GM12878 (cell line): ENCODE results near the gene MYO10. TPM values are rescaled to one million over a fixed set of nuclear protein-coding genes. Genes with fewer than 3 reads are reported as not detected.

Experiments used
- ATAC-seq: fragments of 200-7000 bp; cut with Tn5 transposase; 3 replicates; pipeline ENCODE4 v1.9.1; 2020; ENCODE audit warnings: mild to moderate bottlenecking, moderate library complexity
- BruUV-seq: library from RNA; stranded (reverse); fragments of 400-500 nt; replicated peaks from 2 replicates; lab custom pipeline; 2021; lab: Mats Ljungman, UMichigan
- CTCF ChIA-PET: fragments of 300-600 bp; sonication (Branson Sonifier 250); formaldehyde crosslinking; extraction: SDS; loops from one replicate; lab custom pipeline; 2021; ENCODE audit warnings: inconsistent platforms; lab: Yijun Ruan, JAX
- POLR2A ChIA-PET: fragments of 350-600 bp; formaldehyde crosslinking; extraction: SDS; loops from one replicate; lab custom pipeline; 2021; ENCODE audit warnings: inconsistent platforms; lab: Charles Lee
- RAD21 ChIA-PET: fragments of 300-600 bp; sonication (Branson Sonifier 250); formaldehyde crosslinking; loops from one replicate; lab custom pipeline; 2023; ENCODE audit warnings: antibody characterized with exemption; ENCODE audit not compliant: unreplicated experiment; lab: Charles Lee
- SMC1A ChIA-PET: fragments of 300-600 bp; sonication (Branson Sonifier 250); formaldehyde crosslinking; loops from one replicate; lab custom pipeline; 2023; ENCODE audit not compliant: unreplicated experiment, uncharacterized antibody; lab: Charles Lee
- DNase-seq: peaks from one replicate; pipeline ENCODE4 v3.0.0-alpha.2; 2011; ENCODE audit warnings: low read depth, low spot score
- FAIRE-seq: peaks from 3 replicates; lab custom pipeline; 2011; peaks lifted over from hg19 to GRCh38; lab: Jason Lieb, UNC
- H2AFZ ChIP-seq: 2 replicates; pipeline ENCODE4 v1.6.0; 2011; ENCODE audit warnings: low read depth, low read length, control low read depth; ENCODE audit not compliant: control insufficient read depth
- H3K27ac ChIP-seq: 2 replicates; pipeline ENCODE4 v1.5.1; 2011; ENCODE audit warnings: control low read depth; ENCODE audit not compliant: control insufficient read depth, insufficient read depth
- H3K27me3 ChIP-seq, 2 experiments: replicated peaks in 1 of 2; 2 replicates each; pipeline versions ENCODE4 v1.6.0 to v1.6.1; 2011; ENCODE audit warnings: low read length in 1 of 2; ENCODE audit not compliant: control insufficient read depth in 2 of 2, insufficient read depth in 2 of 2
- H3K36me3 ChIP-seq, 2 experiments: 2 replicates each; pipeline ENCODE4 v1.5.1; 2011; ENCODE audit warnings: low read length in 1 of 2; ENCODE audit not compliant: control insufficient read depth in 2 of 2, insufficient read depth in 2 of 2
- H3K4me1 ChIP-seq: 2 replicates; pipeline ENCODE4 v1.6.1; 2011; ENCODE audit warnings: mild to moderate bottlenecking, low read length, moderate library complexity, mixed read lengths; ENCODE audit not compliant: control insufficient read depth, insufficient read depth
- H3K4me2 ChIP-seq: 2 replicates; pipeline ENCODE4 v1.6.0; 2011; ENCODE audit warnings: control low read depth; ENCODE audit not compliant: control insufficient read depth, insufficient read depth
- H3K4me3 ChIP-seq: fragments of 200-600 bp; sonication (generic); 2 replicates; pipeline ENCODE4 v1.5.1; 2016
- H3K79me2 ChIP-seq: 2 replicates; pipeline ENCODE4 v1.6.0; 2011; ENCODE audit warnings: low read length; ENCODE audit not compliant: control insufficient read depth, insufficient read depth
- H3K9ac ChIP-seq: 2 replicates; pipeline ENCODE4 v1.8.0; 2011; ENCODE audit warnings: low read length, control low read depth, mixed read lengths; ENCODE audit not compliant: control insufficient read depth, insufficient read depth
- H3K9me3 ChIP-seq: replicated peaks from 3 replicates; pipeline ENCODE4 v1.5.1; 2011; ENCODE audit warnings: mild to moderate bottlenecking, low read length; ENCODE audit not compliant: control insufficient read depth, insufficient read depth
- H4K20me1 ChIP-seq: 2 replicates; pipeline ENCODE4 v1.6.0; 2011; ENCODE audit not compliant: control insufficient read depth, insufficient read depth
- CBX3 ChIP-seq: fragments of 200-600 bp; sonication (generic); IDR thresholded peaks from 2 replicates; pipeline ENCODE4 v1.6.1; 2016; ENCODE audit warnings: low read depth, borderline replicate concordance
- CREB1 ChIP-seq: IDR thresholded peaks from 2 replicates; pipeline ENCODE4 v1.6.1; 2012; ENCODE audit warnings: low read depth, mild to moderate bottlenecking, inconsistent platforms
- E2F8 ChIP-seq: fragments of 450-650 bp; IDR thresholded peaks from 2 replicates; pipeline ENCODE4 v1.6.1; 2018; ENCODE audit warnings: mild to moderate bottlenecking, low read depth, moderate library complexity; ENCODE audit not compliant: partially characterized antibody
- EED ChIP-seq: sonication (generic); IDR thresholded peaks from 2 replicates; pipeline ENCODE4 v1.6.1; 2016; ENCODE audit warnings: antibody characterized with exemption, low read depth
- IRF5 ChIP-seq: fragments of 450-650 bp; IDR thresholded peaks from 2 replicates; pipeline ENCODE4 v1.6.1; 2017; ENCODE audit warnings: borderline replicate concordance
- PAX5 ChIP-seq: IDR thresholded peaks from 2 replicates; pipeline ENCODE4 v1.6.1; 2011; ENCODE audit warnings: low read depth, low read length, borderline replicate concordance
- PBX3 ChIP-seq: IDR thresholded peaks from 2 replicates; pipeline ENCODE4 v1.6.1; 2011; ENCODE audit warnings: mild to moderate bottlenecking, low read depth, low read length, moderate library complexity; ENCODE audit not compliant: insufficient replicate concordance
- REST ChIP-seq: IDR thresholded peaks from 2 replicates; pipeline ENCODE4 v1.6.1; 2012; ENCODE audit warnings: mild to moderate bottlenecking, low read depth, low read length
- SUPT20H ChIP-seq: IDR thresholded peaks from 2 replicates; pipeline ENCODE4 v1.6.1; 2011; ENCODE audit warnings: low read depth, mild to moderate bottlenecking, low read length, moderate library complexity, borderline replicate concordance; ENCODE audit not compliant: control insufficient read depth
- SUZ12 ChIP-seq: fragments of 200-600 bp; sonication (generic); IDR thresholded peaks from one replicate; pipeline ENCODE4 v1.6.1; 2018; ENCODE audit warnings: antibody characterized with exemption, mild to moderate bottlenecking; ENCODE audit not compliant: unreplicated experiment
- YBX1 ChIP-seq: fragments of 450-650 bp; IDR thresholded peaks from 2 replicates; pipeline ENCODE4 v1.6.1; 2016; ENCODE audit warnings: antibody characterized with exemption
- ZNF217 ChIP-seq: fragments of 450-650 bp; IDR thresholded peaks from 2 replicates; pipeline ENCODE4 v1.6.1; 2017; ENCODE audit warnings: antibody characterized with exemption, mild to moderate bottlenecking
- WGBS: methylation state at CpG from one replicate; pipeline ENCODE4 v1.1.6; 2016; ENCODE audit warnings: low lambda C conversion rate; ENCODE audit not compliant: insufficient replicate concordance, insufficient coverage; ENCODE audit errors: missing lambda C conversion rate; 5-methylcytosine and 5-hydroxymethylcytosine counted together
- in situ Hi-C: fragments of 300-500 bp; cut with MboI; formaldehyde crosslinking; loops from 9 replicates; pipeline ENCODE4 v1.14.3; 2018; ENCODE audit warnings: mixed read lengths
- intact Hi-C: fragments of 100-400 bp; cut with micrococcal nuclease; formaldehyde crosslinking; loops from one replicate; pipeline ENCODE4 v1.14.2; 2022; ENCODE audit not compliant: unreplicated experiment
- polyA plus RNA-seq, 11 experiments: library from polyadenylated mRNA; depleted of rRNA in 4 of 11; unstranded in 6 of 11; stranded (reverse) in 5 of 11; fragments of >200 nt; fragmentation: Nextera tagmentation in 4 of 11; fragmentation: Illumina TruSeq in 1 of 11; extraction: Ambion mirVana in 4 of 11; extraction: Trizol in 1 of 11; gene quantifications; 1 replicate in 1 of 11; 2 replicates in 10 of 11; pipeline versions ENCODE4 v1.2.1 to v1.2.3, GENCODE V29; 2011 to 2016; ENCODE audit warnings: inconsistent platforms in 2 of 11, missing spikeins in 2 of 11, low read depth in 1 of 11
- total RNA-seq, 4 experiments: library from RNA; depleted of rRNA in 3 of 4; stranded (reverse); fragments of >200 nt in 3 of 4; fragmentation: Illumina TruSeq in 1 of 4; extraction: Trizol in 1 of 4; gene quantifications; 2 replicates each; pipeline versions ENCODE4 v1.2.1 to v1.2.3, GENCODE V29; 2013 to 2021

Gene MYO10
- total and polyA plus RNA-seq, 10 of the 15 experiments (the other 5 are each of a cell fraction or from before 2014, with no cell fraction given) = 0.02 to 0.77 (median 0.17) TPM

- TF ChIP-seq SUPT20H = no peak
- TF ChIP-seq PBX3 = no peak
- TF ChIP-seq SUZ12 = no peak
These were observed 1.5 kb upstream of the MYO10 start (continued) for GRCh38 chr5:16937503-16938161.

GRCh38 chr5:16936989-16937438, 926 bp upstream of the MYO10 start:
- intact Hi-C loops = no loop called here
- H3K79me2 ChIP-seq = no peaks in the 10 kb centered on the region
- no peak overlapping the region for H3K9ac ChIP-seq
- no peak for ATAC-seq
- no peaks in the 10 kb centered on the region for H3K4me1 ChIP-seq
- no peak overlapping the region for H3K27ac ChIP-seq
- H3K36me3 ChIP-seq = no peaks in the 10 kb centered on the region
- H2AFZ ChIP-seq = no peak overlapping the region
- in situ Hi-C loops = loop anchor here (10.0 kb wide), 1 partner anchor 248 kb away; no protein-coding TSS in a partner anchor
- H4K20me1 ChIP-seq = no peaks in the 10 kb centered on the region
- no peak for FAIRE-seq
- ChIA-PET SMC1A (no interaction called here), CTCF (no interaction called here), POLR2A (no interaction called here), RAD21 (no interaction called here)
- DNase-seq = no peak
- no TSS peak for BruUV-seq
- H3K4me2 ChIP-seq = no peak overlapping the region
- 28% methylated on average over 11 of the region's 11 CpGs for WGBS
- no peak overlapping the region for H3K4me3 ChIP-seq
- H3K27me3 ChIP-seq = peaks cover 0 to 29% of the 10 kb centered on the region in 2 experiments; a peak in 2 of 4 replicates
- no peaks in the 10 kb centered on the region; the same call in 2 of the 3 replicates for H3K9me3 ChIP-seq
- no peak for TF ChIP-seq CBX3
- TF ChIP-seq EED = no peak
- no peak for TF ChIP-seq IRF5
- TF ChIP-seq REST = no peak
- no peak for TF ChIP-seq CREB1
- no peak for TF ChIP-seq ZNF217
- TF ChIP-seq E2F8 = no peak
- TF ChIP-seq YBX1 = no peak
- no peak for TF ChIP-seq PAX5
